Mesothelial cell of epicardium (in vitro differentiated cells): ENCODE data around the gene ASTN1. TPM values are rescaled to one million over a fixed set of nuclear protein-coding genes. Genes with fewer than 3 reads are reported as not detected.

Experiments
- DNase-seq, 2 experiments: peaks; one replicate each; pipeline ENCODE4 v3.0.0; 2021; ENCODE audit warnings: low spot score in 2 of 2; ENCODE audit not compliant: unreplicated experiment in 2 of 2
- H3K27ac Mint-ChIP-seq: 2 replicates; pipeline ENCODE4 v1.8.0; 2021; ENCODE audit warnings: mixed read lengths
- H3K27me3 Mint-ChIP-seq: 2 replicates; pipeline ENCODE4 v1.8.0; 2021; ENCODE audit warnings: low read depth, mixed read lengths
- H3K36me3 Mint-ChIP-seq: 2 replicates; pipeline ENCODE4 v1.8.0; 2021; ENCODE audit warnings: mixed read lengths
- H3K4me1 Mint-ChIP-seq: 2 replicates; pipeline ENCODE4 v1.8.0; 2021; ENCODE audit warnings: mixed read lengths
- H3K4me3 Mint-ChIP-seq: 2 replicates; pipeline ENCODE4 v1.8.0; 2021; ENCODE audit warnings: mild to moderate bottlenecking, moderate library complexity, mixed read lengths
- H3K9me3 Mint-ChIP-seq: 2 replicates; pipeline ENCODE4 v1.8.0; 2021; ENCODE audit warnings: mixed read lengths
- total RNA-seq: library from RNA; stranded (reverse); gene quantifications from 3 replicates; pipeline ENCODE4 v1.2.1, GENCODE V29; 2021
- TF ChIP-seq, protein P1 (sequence below): fragments of 200-600 bp; sonication (generic); IDR thresholded peaks from one replicate; pipeline ENCODE4 v1.5.0; 2021; ENCODE audit warnings: antibody characterized with exemption; ENCODE audit not compliant: unreplicated experiment

ASTN1 gene
- total RNA-seq, 1 donor from 2014 or later, result 4.0 TPM

DNA sequence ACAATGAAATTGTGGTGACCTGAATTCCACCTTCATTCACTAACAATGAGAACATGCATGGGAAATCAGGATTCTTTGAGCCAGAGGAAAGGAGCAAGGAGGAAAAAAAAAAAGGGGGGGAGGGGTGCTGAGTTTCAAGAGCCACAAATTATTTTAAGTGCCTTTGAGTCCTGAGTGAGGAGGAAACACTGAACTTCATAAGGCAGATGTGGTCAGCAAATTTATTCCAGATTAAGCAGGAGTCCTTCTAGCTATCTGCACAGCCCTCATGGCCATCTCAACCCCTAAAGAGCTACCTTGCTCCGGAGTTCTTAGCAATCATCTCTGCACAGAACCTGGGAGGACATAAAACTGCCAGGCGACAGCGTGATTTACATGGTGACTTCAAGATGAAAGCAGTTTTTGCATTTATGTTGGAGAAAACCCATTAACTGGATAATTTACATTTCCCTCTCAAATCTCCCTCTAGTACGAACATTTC is 21.7 kb downstream of the ASTN1 start:
- H3K4me1 Mint-ChIP-seq, result peaks cover 4% of the 10 kb centered on the region
- peaks cover 21% of the 10 kb centered on the region for H3K27me3 Mint-ChIP-seq

GRCh38 chr1:177142010-177142409 is 22.5 kb downstream of the ASTN1 start:
- Mint-ChIP-seq H3K36me3 (no peaks in the 10 kb centered on the region), H3K27me3 (peaks cover 21% of the 10 kb centered on the region), H3K4me3 (no peak overlapping the region), H3K4me1 (peaks cover 4% of the 10 kb centered on the region), H3K27ac (no peak overlapping the region), H3K9me3 (no peaks in the 10 kb centered on the region)
- TF ChIP-seq, protein P1, sequence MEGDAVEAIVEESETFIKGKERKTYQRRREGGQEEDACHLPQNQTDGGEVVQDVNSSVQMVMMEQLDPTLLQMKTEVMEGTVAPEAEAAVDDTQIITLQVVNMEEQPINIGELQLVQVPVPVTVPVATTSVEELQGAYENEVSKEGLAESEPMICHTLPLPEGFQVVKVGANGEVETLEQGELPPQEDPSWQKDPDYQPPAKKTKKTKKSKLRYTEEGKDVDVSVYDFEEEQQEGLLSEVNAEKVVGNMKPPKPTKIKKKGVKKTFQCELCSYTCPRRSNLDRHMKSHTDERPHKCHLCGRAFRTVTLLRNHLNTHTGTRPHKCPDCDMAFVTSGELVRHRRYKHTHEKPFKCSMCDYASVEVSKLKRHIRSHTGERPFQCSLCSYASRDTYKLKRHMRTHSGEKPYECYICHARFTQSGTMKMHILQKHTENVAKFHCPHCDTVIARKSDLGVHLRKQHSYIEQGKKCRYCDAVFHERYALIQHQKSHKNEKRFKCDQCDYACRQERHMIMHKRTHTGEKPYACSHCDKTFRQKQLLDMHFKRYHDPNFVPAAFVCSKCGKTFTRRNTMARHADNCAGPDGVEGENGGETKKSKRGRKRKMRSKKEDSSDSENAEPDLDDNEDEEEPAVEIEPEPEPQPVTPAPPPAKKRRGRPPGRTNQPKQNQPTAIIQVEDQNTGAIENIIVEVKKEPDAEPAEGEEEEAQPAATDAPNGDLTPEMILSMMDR, result no peak
- DNase-seq, result no peak

More for the DNA sequence above, 21.7 kb downstream of the ASTN1 start:
- Mint-ChIP-seq H3K36me3 (no peaks in the 10 kb centered on the region), H3K9me3 (no peaks in the 10 kb centered on the region), H3K4me3 (no peak overlapping the region), H3K27ac (no peak overlapping the region)
- TF ChIP-seq, protein P1, result no peak
- no peak for DNase-seq

DNA sequence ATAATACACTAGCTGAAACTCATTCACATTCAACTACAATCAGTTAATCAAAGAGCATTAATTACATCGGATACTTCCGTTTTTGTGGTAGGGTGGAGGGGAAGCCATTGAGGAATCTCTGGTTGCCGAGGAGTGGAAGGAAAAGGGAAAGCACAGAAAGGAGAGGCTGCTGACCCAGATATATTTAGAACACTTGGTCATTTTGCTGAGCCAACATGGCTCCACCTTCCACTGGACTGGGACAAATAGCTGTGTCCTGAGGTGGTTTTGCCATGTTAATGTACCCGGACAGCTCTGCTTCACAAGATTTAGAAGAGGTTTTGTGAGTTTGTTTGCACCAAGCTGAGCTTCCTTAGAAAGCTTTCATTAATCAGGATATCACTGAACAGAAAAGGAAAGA is 26.2 kb downstream of the ASTN1 start:
- Mint-ChIP-seq H3K36me3 (no peaks in the 10 kb centered on the region), H3K27ac (no peak overlapping the region), H3K4me1 (no peaks in the 10 kb centered on the region), H3K4me3 (no peak overlapping the region), H3K27me3 (peaks cover 37% of the 10 kb centered on the region), H3K9me3 (no peaks in the 10 kb centered on the region)
- TF ChIP-seq, protein P1, result no peak
- no peak for DNase-seq

- DNase-seq, result no peak
- Mint-ChIP-seq H3K27me3 (peaks cover 37% of the 10 kb centered on the region), H3K9me3 (no peaks in the 10 kb centered on the region), H3K4me1 (no peaks in the 10 kb centered on the region), H3K4me3 (no peak overlapping the region), H3K27ac (no peak overlapping the region), H3K36me3 (no peaks in the 10 kb centered on the region)
- TF ChIP-seq, protein P1, result no peak
Measured at GRCh38 chr1:177137814-177138213, 26.7 kb downstream of the ASTN1 start.

DNA sequence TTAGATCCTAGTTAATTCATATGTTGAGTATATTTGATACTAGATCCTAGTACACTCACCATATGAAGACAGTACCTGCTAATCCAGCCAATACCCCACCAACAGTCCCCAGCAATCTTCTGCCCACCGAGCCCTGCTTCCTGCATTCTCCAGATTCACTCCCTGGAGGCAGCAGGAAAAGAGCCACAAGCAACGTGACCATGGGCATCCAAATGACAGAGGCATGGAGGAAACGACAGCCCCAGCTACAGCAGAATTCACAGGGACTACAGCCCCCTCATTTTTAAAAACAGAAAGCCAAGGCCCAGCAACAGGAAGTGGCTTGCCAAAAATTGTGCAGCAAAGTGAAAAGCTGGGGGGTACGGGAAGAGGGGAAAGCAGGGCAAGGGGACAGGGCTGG is 29.3 kb downstream of the ASTN1 start:
- no peak overlapping the region for H3K27ac Mint-ChIP-seq
- H3K36me3 Mint-ChIP-seq, result no peaks in the 10 kb centered on the region
- no peaks in the 10 kb centered on the region for H3K9me3 Mint-ChIP-seq
- peaks cover 42% of the 10 kb centered on the region for H3K27me3 Mint-ChIP-seq
- no peak for DNase-seq
- TF ChIP-seq, protein P1, result no peak
- H3K4me3 Mint-ChIP-seq, result no peak overlapping the region
- no peaks in the 10 kb centered on the region for H3K4me1 Mint-ChIP-seq
